HG03097 (cell line): ENCODE data around the gene DTD2.
"Not testable (repeated sequence)": the region's sequence is repeated elsewhere in the genome, so short reads cannot be mapped to it uniquely, and the experiment has no call there.

Experiments used
- ATAC-seq: cut with Tn5 transposase; IDR thresholded peaks from one replicate; pipeline ENCODE4 v1.9.1; 2021; ENCODE audit not compliant: unreplicated experiment, low FRiP score

DTD2 gene

GRCh38 chr14:31456841-31457664, at the start of gene DTD2:
Gene DTD2 (minus strand): TSS chr14:31457506. CDS start chr14:31457393, 113 bp downstream.
- peak; percentile 99 for ATAC-seq

- no peak for ATAC-seq
Observed at GRCh38 chr14:31505411-31505810, 48.1 kb upstream of the DTD2 start.

- ATAC-seq, result no peak
Observed at GRCh38 chr14:31501870-31502269, 44.6 kb upstream of the DTD2 start.

GRCh38 chr14:31492759-31493498, 35.6 kb upstream of the DTD2 start:
- ATAC-seq, result no peak

- peak; percentile 50 for ATAC-seq
Observed at GRCh38 chr14:31489691-31490090, 32.4 kb upstream of the DTD2 start.

- no peak for ATAC-seq
Observed at GRCh38 chr14:31487886-31488285, 30.6 kb upstream of the DTD2 start, which contains the start of gene GPR33. Gene GPR33 (minus strand): TSS chr14:31488039. CDS start chr14:31483965, 4,074 bp downstream.

- ATAC-seq, result no peak
Observed at GRCh38 chr14:31486764-31487163, 29.5 kb upstream of the DTD2 start.

- no peak for ATAC-seq
Observed at GRCh38 chr14:31484754-31485153, 27.4 kb upstream of the DTD2 start.

GRCh38 chr14:31480156-31480555, 22.9 kb upstream of the DTD2 start:
- ATAC-seq, result no peak

- no peak for ATAC-seq
Observed at GRCh38 chr14:31479027-31479426, 21.7 kb upstream of the DTD2 start.

- ATAC-seq, result no peak
Observed at GRCh38 chr14:31477248-31477647, 19.9 kb upstream of the DTD2 start.

GRCh38 chr14:31476131-31476866, 19.0 kb upstream of the DTD2 start:
- no peak for ATAC-seq

- ATAC-seq, result no peak
Observed at GRCh38 chr14:31466554-31466953, 9.2 kb upstream of the DTD2 start.

GRCh38 chr14:31465111-31465510, 7.8 kb upstream of the DTD2 start:
- no peak for ATAC-seq

GRCh38 chr14:31462450-31462849, 5.1 kb upstream of the DTD2 start:
- not testable (repeated sequence) for ATAC-seq

- no peak for ATAC-seq
Observed at GRCh38 chr14:31461545-31461944, 4.2 kb upstream of the DTD2 start.

- peak; percentile 2 for ATAC-seq
Observed at GRCh38 chr14:31457665-31458659, 656 bp upstream of the DTD2 start.

- no peak for ATAC-seq
Observed at GRCh38 chr14:31449971-31450610, 7.2 kb downstream of the DTD2 start.

GRCh38 chr14:31449136-31449535, 8.2 kb downstream of the DTD2 start:
- ATAC-seq, result no peak
